ENCODE data around the gene LMNTD2.

GRCh38 chr11:562046-562645 lies 1.6 kb upstream of the LMNTD2 start:
- TF ChIP-seq POLR2A (IDR thresholded peaks at IDR 0.05; ENCODE audit: low read depth, low read length) (no peak), POLR2AphosphoS5 (IDR thresholded peaks at IDR 0.05; ENCODE audit: low read depth, low read length) (no peak), TAF1 (IDR thresholded peaks at IDR 0.05; ENCODE audit: borderline replicate concordance, low read depth, low read length) (no peak)
